ENCODE results near the gene ZXDC.

Gene ZXDC

DNA sequence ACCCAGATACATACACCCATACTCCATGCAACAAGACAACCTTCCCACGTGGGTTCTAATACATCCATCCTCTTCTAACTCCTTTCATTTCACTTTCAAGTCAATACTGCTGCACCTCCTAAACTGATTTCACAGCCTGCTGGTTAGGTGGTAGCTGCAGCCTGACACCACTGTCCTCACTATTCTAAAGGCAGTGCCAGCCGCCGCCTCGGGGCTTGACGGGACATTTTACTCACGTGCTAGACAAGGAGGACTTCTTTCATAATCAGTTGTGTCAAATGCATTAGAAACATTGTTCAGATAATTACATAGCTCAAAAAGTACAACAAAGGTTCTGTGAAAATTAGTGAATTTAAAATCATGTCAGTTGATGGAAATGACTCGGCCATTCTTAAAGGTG is 35.6 kb upstream of the ZXDC start:
- no peak for ATAC-seq

GRCh38 chr3:126510308-126510910 is 34.7 kb upstream of the ZXDC start:
- no peak for ATAC-seq

GRCh38 chr3:126509597-126510307 is 34.1 kb upstream of the ZXDC start:
- no peak for ATAC-seq

- ATAC-seq, result no peak
Observed at GRCh38 chr3:126508564-126508964, 32.9 kb upstream of the ZXDC start.

GRCh38 chr3:126507886-126508285 is 32.2 kb upstream of the ZXDC start:
- ATAC-seq, result no peak

GRCh38 chr3:126503701-126504100 is 28.0 kb upstream of the ZXDC start:
- no peak for ATAC-seq

DNA sequence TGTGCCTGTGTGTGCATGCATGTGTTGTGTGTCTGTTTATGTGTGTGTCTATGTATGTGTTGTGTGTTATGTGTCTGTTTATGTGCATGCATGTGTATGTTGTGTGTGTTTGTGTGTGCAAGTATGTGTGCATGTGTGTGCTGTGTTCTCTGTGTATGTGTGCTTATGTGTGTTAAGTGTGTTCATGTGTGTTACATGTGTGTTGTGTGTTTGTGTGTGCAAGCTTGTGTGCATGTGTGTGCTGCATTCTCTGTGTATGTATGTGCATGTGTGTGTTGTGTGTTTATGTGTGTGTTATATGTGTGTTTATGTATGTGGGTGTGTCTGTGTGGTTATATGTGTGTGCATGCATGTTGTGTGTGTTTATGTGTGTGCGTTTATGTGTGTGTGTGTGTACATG is 27.0 kb upstream of the ZXDC start:
- ATAC-seq, result no peak

DNA sequence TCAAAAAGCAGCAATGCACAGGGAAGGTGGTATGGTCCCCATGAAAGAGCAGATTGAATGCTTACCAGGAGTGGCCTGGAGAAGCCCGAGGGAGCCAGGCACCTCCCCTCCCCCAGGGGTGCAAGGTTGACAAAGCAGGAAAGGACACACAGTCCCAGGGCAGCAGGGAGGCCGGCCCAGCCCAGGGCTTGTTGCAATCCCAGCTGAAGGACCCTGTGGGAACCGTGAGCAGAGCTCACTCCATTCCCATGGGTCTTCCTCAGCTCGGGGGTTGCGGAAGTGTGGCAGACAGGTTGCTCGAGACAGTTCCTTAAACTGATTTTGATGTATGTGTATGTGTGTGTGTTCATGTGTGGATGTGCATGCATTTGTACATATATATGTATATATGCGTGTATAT is 26.0 kb upstream of the ZXDC start:
- no peak for ATAC-seq

DNA sequence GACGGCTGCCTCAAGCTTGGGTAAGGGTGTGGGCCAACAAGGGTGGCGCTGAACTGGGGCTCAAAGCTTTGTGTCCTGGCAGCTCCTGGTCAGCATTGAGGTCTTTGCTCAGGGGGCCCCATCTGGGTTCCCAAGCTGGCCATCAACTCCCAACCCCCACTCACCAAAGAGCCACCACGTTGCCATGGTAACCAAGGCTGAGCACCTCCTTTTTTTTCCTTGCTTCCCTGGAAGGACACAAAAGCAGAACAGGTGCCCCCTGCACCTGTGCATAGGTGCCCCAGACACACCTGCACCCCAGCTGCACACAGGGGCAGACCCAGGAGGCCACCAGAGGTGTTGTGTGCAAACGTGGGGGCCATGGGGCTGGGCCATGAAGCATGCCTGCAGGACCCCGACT is 25.4 kb upstream of the ZXDC start:
- no peak for ATAC-seq

DNA sequence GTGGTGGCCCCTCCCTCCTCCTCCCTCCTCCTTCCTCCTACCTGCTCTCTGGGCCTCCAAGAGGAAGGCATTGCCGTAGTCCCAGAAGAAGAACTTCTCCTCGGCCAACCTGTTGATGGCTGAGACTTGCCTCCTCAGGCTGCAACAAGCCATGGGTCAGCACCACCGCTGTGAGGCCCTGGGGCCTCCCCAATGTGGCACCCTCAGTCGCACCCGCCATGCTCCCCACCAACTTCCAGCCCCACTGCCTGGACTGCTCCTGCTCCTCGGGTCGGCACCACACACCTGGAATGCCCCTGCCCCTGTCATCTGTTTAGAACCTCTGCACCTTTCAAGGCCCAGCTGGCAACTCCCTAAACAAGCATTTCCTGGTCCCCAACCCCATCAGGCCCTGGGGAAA is 24.3 kb upstream of the ZXDC start:
- no peak for ATAC-seq

- ATAC-seq, result no peak
Observed at GRCh38 chr3:126499401-126499800, 23.7 kb upstream of the ZXDC start.

GRCh38 chr3:126498929-126499328 is 23.2 kb upstream of the ZXDC start:
- no peak for ATAC-seq

GRCh38 chr3:126498461-126498860 is 22.8 kb upstream of the ZXDC start:
- ATAC-seq, result no peak

DNA sequence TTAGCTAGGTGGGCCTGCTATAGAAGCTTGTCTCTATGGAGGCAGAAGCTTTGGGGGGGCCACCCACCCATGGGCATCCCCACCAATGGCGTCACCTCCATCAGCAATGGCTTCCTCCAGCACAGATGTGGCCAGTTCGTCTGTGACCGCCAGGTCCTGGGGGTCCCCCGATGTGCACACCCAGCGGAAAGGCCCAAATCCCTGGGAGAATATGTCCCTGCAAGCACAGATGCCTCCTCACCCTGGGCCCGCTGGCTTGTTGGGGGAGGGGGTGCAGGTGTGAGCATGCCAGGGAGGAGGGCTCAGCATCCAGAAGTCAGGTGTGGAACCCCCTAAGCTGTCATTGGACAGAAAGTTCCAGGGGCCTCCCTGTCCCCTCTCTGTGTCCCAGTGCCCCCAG is 22.3 kb upstream of the ZXDC start:
- ATAC-seq, result no peak

DNA sequence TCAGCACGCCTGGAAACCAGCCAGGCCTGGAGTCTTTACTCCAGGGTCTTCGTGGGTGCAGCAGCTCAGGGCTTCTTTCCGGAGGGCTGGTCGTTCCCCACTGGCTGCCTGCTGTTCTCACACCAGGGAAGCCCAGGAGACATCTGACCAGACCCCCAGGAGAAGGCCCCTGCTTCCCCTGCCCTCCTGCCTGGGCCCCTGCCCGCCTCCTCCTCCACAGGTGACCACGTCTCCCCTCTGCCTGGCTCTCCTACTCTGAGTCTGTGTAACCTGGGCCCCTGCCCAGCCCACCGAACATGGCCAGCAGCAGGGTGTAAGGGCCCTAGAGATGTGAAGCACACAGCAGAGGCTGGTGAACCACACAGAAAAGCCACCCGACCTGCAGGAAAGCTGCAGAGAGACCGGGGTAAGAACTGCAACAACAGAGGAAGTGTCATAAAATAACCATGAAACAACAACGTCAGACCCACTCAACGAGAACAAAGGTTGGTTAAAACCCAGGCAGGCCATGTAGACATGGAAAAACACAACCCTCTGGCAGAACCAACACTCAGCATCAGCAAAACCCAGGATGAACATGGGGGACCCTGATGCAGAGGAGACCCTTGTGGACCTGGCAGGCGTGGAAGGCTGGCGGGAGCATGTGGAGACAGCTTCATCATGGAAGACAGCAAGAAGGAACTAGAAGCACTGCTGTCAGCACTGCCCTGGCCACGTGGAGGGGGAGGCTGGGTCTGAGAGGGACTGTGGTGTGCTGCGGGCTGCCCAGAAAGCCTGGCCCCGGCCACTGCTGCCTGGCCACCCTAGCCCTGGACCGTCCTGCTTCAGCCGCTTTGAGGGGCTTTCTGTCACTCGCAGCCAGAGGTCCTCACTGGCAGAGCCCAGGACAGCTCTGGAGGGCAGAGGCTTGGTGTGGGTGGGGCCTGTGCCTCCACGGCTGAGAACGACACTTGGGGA is 21.5 kb upstream of the ZXDC start:
- ATAC-seq, result no peak

DNA sequence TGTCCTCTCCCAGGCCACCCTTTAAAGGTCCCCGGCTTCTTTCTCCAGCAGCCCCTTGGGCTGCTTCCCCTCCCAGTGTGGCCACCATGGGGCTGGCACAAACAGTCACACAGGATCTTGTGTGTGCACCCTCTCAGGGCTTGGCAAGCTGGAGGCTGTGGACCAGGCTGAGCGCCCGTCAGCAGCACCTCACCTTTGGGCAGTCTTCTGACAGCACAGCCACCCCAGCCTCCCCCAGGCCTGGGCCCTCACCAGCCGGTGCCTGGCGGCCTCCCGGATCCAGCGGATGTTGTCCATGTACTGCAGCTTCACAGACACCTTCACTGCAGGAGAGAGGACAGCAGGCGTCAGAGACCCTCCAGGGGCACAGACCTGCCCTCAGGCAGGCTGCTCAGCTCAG is 20.1 kb upstream of the ZXDC start:
- no peak for ATAC-seq

DNA sequence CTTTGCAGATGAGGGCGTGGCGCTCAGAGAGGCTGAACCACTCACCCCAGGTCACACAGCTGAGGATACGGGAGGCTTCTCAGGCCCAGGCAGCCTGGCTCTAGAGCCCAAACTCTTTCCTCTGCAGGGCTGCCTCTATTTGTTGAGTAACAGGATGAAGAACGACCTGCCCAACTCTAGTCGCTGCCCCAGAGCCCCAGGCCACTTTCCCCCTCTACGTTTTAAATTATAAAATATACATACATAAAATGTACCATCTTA is 19.2 kb upstream of the ZXDC start:
- ATAC-seq, result no peak

DNA sequence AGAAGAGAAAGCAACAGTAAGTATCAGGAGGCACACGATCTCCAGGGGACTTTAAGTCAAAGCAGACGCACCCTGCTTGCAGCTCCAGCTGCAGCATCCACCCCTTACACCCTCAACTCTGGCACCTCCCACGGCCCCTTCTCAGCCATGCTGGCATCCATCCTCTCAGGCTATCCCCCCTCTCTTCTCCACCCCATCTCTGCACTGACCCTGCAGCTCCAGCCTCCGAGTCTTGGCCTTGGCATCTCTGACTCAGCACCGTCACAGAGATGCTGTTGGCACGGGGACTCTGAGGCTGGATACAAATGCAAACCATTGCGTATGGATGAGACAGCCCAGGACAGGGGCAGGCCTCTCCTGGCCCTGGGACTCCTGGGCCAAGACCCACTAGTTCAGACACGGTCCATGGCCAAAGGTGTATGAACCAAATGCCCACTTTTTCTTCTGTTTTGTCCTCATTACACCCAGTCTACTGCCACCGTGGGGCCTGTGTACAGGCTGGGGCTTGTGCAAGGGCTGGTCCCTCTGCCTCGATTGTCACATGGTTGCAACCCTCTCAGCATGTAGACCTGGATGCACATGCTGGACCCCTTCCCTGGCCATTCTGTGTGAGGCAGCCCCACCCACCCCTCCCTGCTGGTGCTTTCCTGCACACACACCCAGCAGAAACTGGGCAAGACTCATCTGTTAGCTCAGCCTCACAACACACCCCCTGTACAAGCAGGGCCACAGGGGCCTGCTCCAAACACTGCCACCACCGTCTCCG is 18.7 kb upstream of the ZXDC start:
- no peak for ATAC-seq

GRCh38 chr3:126493739-126494138 is 18.0 kb upstream of the ZXDC start:
- no peak for ATAC-seq

GRCh38 chr3:126493051-126493450 is 17.4 kb upstream of the ZXDC start:
- ATAC-seq, result no peak

DNA sequence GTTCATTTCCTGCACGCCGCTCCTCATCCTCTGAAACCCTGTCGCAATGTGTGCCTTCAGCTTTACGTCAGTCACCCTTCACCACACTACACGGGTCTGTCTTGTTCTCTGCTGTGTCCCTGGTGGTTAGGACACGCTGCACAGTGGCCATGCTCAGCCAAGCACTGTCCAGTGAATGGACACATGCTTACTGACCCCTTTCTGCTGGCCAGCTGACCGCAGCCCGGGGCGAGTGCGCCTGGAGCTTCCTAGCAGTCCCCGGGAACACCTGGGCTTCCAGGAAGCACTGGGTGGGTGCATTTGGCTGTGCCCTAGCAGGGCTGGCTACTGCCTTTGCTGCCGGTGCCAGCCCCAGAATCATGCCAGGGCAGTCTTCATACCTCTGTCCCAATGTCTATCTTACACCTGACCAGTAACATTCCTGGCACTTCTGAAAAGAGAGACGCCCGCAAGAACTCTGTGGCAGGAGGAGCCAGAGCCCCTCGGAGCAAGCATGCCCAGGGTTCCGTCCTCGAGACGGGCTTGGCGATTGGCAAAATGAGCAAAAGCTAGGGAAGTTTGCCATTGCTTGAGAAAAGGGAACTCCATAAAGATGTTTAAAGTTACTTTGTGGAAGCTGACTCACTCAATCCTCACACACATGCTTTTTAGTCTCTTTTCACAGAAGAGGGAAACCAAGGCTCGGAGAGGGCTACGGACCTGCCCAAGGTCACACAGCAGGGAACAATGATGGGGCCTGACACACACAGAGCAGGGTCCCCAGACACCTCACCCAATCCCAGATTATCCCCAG is 15.7 kb upstream of the ZXDC start:
- ATAC-seq, result no peak

- ATAC-seq, result no peak
Observed at GRCh38 chr3:126490619-126491018, 14.9 kb upstream of the ZXDC start.
